ENCODE data around the gene RLN3. TPM values are rescaled to one million over a fixed set of nuclear protein-coding genes. Genes with fewer than 3 reads are reported as not detected.

Gene RLN3
- total RNA-seq, 1 experiment from 2014 or later, result not detected

- Histone ChIP-seq H3K27me3 (replicated peaks; ENCODE audit: insufficient read depth, low read depth, low read length, poor library complexity) (no peaks in the 10 kb centered on the region), H3K4me3 (ENCODE audit: low read depth, low read length, poor library complexity, severe bottlenecking) (no peak overlapping the region), H3K27ac (ENCODE audit: low read depth, low read length, poor library complexity, severe bottlenecking) (no peak overlapping the region), H3K4me1 (ENCODE audit: insufficient read depth, low read length, poor library complexity, severe bottlenecking) (peaks cover 33% of the 10 kb centered on the region), H3K36me3 (ENCODE audit: insufficient read depth, low read length, poor library complexity, severe bottlenecking) (no peaks in the 10 kb centered on the region), H3K9me3 (ENCODE audit: low read depth, low read length, poor library complexity, severe bottlenecking) (no peaks in the 10 kb centered on the region)
- ChIA-PET CTCF (no interaction called here), POLR2A (ENCODE audit: low non-redundant PET) (no interaction called here)
- DNase-seq (ENCODE audit: low spot score), result no peak
- BruUV-seq (replicated peaks), result no TSS peak
- intact Hi-C loops (cut with micrococcal nuclease; ENCODE audit: unreplicated experiment), result no loop called here
- TF ChIP-seq CTCF (conservative IDR thresholded peaks at IDR 0.05; ENCODE audit: low read depth, low read length) (no peak), EZH2 (IDR thresholded peaks at IDR 0.05; ENCODE audit: borderline replicate concordance, low read depth, low read length, poor library complexity, severe bottlenecking) (no peak)
Observed at GRCh38 chr19:13981467-13981866, 46.5 kb upstream of the RLN3 start.

DNA sequence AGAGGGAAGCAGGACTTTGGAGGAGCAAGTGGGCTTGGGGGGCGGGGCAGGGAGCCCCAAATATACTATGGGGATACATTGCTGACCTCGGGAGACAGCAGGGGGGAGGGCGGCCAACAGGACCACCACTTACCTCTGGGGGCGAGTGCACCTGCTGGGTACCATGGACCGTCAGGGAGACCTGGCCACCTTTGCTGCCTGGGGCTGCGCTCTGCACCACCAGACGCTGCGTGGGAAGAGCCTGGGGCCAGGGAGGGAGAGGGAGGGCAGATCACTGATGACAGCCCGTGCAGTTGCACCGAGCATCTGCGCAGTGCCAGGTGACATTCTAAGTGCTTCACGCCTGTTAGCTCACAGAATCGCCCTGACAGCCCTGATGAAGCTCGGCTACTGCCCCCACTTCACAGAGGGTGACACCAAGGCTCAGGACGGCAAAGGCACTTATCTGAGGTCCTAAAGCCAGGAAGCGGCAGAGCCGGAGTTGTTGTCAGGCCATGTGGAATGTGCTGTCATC, 45.9 kb upstream of the RLN3 start:
- H3K4me1 ChIP-seq (ENCODE audit: insufficient read depth, low read length, poor library complexity, severe bottlenecking), result peaks cover 39% of the 10 kb centered on the region
- H3K4me3 ChIP-seq (ENCODE audit: low read depth, low read length, poor library complexity, severe bottlenecking), result no peak overlapping the region
- no peak for DNase-seq (ENCODE audit: low spot score)
- H3K9me3 ChIP-seq (ENCODE audit: low read depth, low read length, poor library complexity, severe bottlenecking), result no peaks in the 10 kb centered on the region
- no peak overlapping the region for H3K27ac ChIP-seq (ENCODE audit: low read depth, low read length, poor library complexity, severe bottlenecking)
- no peaks in the 10 kb centered on the region for H3K36me3 ChIP-seq (ENCODE audit: insufficient read depth, low read length, poor library complexity, severe bottlenecking)
- intact Hi-C loops (cut with micrococcal nuclease; ENCODE audit: unreplicated experiment), result no loop called here
- no peak for TF ChIP-seq EZH2 (IDR thresholded peaks at IDR 0.05; ENCODE audit: borderline replicate concordance, low read depth, low read length, poor library complexity, severe bottlenecking)
- TF ChIP-seq CTCF (conservative IDR thresholded peaks at IDR 0.05; ENCODE audit: low read depth, low read length), result no peak
- H3K27me3 ChIP-seq (replicated peaks; ENCODE audit: insufficient read depth, low read depth, low read length, poor library complexity), result no peaks in the 10 kb centered on the region
- ChIA-PET CTCF (no interaction called here), POLR2A (ENCODE audit: low non-redundant PET) (no interaction called here)
- no TSS peak for BruUV-seq (replicated peaks)

- intact Hi-C loops (cut with micrococcal nuclease; ENCODE audit: unreplicated experiment), result no loop called here
- no TSS peak for BruUV-seq (replicated peaks)
- no peaks in the 10 kb centered on the region for H3K27me3 ChIP-seq (replicated peaks; ENCODE audit: insufficient read depth, low read depth, low read length, poor library complexity)
- peaks cover 42% of the 10 kb centered on the region for H3K4me1 ChIP-seq (ENCODE audit: insufficient read depth, low read length, poor library complexity, severe bottlenecking)
- TF ChIP-seq CTCF (conservative IDR thresholded peaks at IDR 0.05; ENCODE audit: low read depth, low read length), result no peak
- TF ChIP-seq EZH2 (IDR thresholded peaks at IDR 0.05; ENCODE audit: borderline replicate concordance, low read depth, low read length, poor library complexity, severe bottlenecking), result no peak
- H3K4me3 ChIP-seq (ENCODE audit: low read depth, low read length, poor library complexity, severe bottlenecking), result no peak overlapping the region
- no peak overlapping the region for H3K27ac ChIP-seq (ENCODE audit: low read depth, low read length, poor library complexity, severe bottlenecking)
- no peaks in the 10 kb centered on the region for H3K9me3 ChIP-seq (ENCODE audit: low read depth, low read length, poor library complexity, severe bottlenecking)
- no peak for DNase-seq (ENCODE audit: low spot score)
- H3K36me3 ChIP-seq (ENCODE audit: insufficient read depth, low read length, poor library complexity, severe bottlenecking), result no peaks in the 10 kb centered on the region
- CTCF ChIA-PET, result no interaction called here
- POLR2A ChIA-PET (ENCODE audit: low non-redundant PET), result no interaction called here
Observed at GRCh38 chr19:13982773-13983172, 45.2 kb upstream of the RLN3 start.

Data from A673 (cell line).